Kidney epithelial cell (primary cell): ENCODE results near the gene ID3. TPM values are rescaled to one million over a fixed set of nuclear protein-coding genes. Genes with fewer than 3 reads are reported as not detected.

Experiments used
- DNase-seq: peaks from one replicate; pipeline ENCODE4 v3.0.0-alpha.2; 2010; ENCODE audit warnings: low read depth
- H3K27me3 ChIP-seq: 2 replicates; pipeline ENCODE4 v1.6.0; 2011; ENCODE audit warnings: low read length; ENCODE audit not compliant: control insufficient read depth, insufficient read depth
- H3K36me3 ChIP-seq: 2 replicates; pipeline ENCODE4 v1.5.1; 2011; ENCODE audit warnings: low read length; ENCODE audit not compliant: control insufficient read depth, insufficient read depth
- H3K4me3 ChIP-seq: 2 replicates; pipeline ENCODE4 v1.5.1; 2011; ENCODE audit warnings: low read depth, mild to moderate bottlenecking, control low read depth, low read length
- total RNA-seq: library from RNA; depleted of rRNA; stranded (reverse); fragments of >200 nt; gene quantifications from 2 replicates; pipeline ENCODE4 v1.2.3, GENCODE V29; 2015
- TF ChIP-seq, protein P1 (sequence below): IDR thresholded peaks from 2 replicates; pipeline ENCODE4 v1.5.1; 2011; ENCODE audit warnings: mild to moderate bottlenecking, moderate library complexity, low read length, control low read depth, inconsistent platforms; ENCODE audit not compliant: insufficient read depth, poor library complexity, severe bottlenecking

The ID3 gene
- total RNA-seq, 1 donor from 2014 or later: 77.5 TPM

DNA sequence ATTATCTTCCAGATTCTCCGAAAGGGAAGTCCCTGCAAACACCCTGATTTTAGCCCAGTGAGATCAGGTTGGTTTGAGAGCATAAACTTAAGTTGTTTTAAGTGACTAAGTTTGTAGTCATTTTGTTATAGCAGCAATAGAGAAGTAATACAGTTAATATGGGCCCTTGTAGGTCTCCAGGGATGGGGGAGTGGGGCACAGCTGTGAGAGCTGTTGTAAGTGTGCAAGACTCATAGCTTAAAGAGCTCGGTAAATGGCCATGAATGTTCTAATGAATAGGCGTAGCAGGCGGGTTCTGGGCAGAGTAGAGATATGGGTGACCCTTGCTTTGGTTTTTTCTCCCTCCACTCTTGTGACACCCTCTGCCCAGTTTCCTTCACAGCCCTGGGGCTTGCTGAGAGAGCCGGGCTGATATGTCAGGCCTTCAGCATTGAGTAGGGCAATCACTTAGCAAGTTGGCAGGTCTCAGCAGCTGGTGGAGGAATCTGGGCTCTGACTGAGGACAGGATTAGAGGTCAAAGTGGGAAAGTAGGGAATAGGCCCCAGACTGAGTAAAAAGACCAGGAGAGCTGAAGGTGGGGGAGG is 16.0 kb upstream of the ID3 start:
- Histone ChIP-seq H3K4me3 (no peak overlapping the region), H3K27me3 (no peaks in the 10 kb centered on the region), H3K36me3 (no peaks in the 10 kb centered on the region)
- DNase-seq: no peak
- TF ChIP-seq, protein P1, sequence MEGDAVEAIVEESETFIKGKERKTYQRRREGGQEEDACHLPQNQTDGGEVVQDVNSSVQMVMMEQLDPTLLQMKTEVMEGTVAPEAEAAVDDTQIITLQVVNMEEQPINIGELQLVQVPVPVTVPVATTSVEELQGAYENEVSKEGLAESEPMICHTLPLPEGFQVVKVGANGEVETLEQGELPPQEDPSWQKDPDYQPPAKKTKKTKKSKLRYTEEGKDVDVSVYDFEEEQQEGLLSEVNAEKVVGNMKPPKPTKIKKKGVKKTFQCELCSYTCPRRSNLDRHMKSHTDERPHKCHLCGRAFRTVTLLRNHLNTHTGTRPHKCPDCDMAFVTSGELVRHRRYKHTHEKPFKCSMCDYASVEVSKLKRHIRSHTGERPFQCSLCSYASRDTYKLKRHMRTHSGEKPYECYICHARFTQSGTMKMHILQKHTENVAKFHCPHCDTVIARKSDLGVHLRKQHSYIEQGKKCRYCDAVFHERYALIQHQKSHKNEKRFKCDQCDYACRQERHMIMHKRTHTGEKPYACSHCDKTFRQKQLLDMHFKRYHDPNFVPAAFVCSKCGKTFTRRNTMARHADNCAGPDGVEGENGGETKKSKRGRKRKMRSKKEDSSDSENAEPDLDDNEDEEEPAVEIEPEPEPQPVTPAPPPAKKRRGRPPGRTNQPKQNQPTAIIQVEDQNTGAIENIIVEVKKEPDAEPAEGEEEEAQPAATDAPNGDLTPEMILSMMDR: no peak

DNA sequence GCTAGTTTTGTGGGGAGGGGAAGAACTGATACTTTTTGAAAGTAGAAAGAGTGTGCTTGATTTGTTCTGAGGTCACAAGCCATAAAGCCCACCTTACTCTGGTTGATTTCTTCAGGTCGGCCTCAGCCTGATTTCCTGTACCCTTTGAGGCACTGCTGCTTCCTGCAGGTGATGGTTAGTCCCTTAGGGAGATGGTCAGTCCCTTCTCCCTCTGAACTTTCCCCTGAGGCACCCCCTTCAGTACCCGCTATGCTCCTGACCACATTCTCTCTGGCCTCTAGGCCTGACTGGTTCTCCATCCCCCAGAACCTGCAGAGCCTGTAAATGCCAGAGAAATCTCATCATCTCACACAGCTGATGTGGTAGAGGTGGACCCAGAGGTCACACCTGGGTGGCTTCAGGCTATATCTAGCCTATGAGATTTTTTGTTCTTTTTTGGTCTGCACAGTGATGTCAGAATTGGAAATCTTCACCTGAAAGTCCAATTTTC is 15.0 kb upstream of the ID3 start:
- Histone ChIP-seq H3K36me3 (no peaks in the 10 kb centered on the region), H3K27me3 (no peaks in the 10 kb centered on the region), H3K4me3 (no peak overlapping the region)
- no peak for DNase-seq
- TF ChIP-seq, protein P1: no peak

DNA sequence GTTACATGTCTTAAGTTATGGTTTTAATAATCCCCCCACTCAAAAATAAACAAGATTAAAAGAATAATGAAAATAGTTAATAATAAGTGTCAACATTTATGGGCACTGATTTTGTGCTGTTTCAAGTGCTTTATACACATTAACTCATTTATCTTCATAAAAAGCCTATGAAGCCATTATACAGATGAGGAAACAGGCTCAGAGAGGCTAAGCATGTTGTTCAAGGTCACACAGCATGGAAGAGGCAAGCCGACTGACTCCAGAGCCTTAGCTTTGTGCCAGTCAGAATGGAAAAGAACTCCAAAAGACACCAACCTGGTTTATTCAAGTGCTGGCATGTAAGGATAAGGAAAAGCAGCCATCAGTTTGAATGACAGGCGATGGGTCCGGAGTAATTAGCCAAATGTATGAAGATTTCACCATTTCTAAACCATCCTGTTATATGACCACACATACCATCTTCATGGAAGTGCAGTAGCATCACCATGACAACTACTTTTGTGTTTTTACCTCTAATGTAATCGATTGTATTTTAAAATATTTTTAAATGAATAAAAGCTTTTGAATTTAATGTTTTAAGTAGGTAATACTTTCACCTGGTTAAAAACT is 14.4 kb upstream of the ID3 start:
- Histone ChIP-seq H3K27me3 (no peaks in the 10 kb centered on the region), H3K4me3 (no peak overlapping the region), H3K36me3 (no peaks in the 10 kb centered on the region)
- TF ChIP-seq, protein P1: no peak
- DNase-seq: no peak

DNA sequence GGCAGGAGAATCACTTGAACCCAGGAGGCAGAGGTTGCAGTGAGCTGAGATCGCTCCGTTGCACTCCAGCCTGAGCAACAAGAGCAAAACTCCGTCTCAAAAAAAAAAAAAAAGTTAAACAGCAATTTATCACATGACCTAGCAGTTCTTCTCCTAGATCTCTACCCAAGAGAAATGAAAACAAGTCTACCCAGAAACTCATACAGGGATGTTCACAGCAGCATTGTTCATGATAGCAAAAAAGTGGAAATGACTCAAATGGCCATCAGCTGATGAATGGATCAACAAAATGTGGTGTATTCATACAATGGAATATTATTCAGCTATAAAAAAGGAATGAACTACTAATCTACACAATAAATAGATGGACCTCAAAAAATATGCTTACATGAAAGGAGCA is 12.2 kb upstream of the ID3 start:
- no peaks in the 10 kb centered on the region for H3K27me3 ChIP-seq
- TF ChIP-seq, protein P1: no peak
- no peaks in the 10 kb centered on the region for H3K36me3 ChIP-seq
- DNase-seq: no peak
- no peak overlapping the region for H3K4me3 ChIP-seq

DNA sequence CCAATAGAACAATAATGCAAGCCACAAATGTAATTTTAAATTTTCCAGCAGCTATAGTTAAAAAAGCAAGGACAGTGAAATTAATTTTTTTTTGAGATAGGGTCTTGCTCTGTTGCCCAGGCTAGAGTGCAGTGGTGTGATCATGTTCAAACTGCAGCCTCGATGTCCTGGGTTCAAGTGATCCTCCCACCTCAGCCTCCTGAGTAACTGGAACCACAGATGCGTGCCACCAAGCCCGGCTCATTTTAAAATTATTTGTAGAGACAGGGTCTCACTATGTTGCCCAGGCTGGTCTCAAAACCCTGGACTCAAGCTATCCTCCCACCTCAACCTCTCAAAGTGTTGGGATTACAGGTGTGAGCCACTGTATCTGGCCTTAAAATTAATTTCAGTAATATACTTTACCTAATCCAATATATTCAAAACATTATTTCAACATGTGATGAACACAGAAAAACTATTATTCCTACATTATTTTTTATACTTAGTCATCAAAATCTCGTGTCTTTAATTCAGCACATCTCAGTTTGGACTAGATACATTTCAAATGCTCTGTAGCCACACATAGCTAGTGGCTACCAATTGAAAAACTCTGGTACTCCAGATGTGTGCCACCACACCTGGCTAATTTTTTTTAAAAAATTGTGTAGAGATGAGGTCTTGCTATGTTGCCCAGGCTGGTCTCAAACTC is 10.8 kb upstream of the ID3 start:
- no peak for DNase-seq
- Histone ChIP-seq H3K36me3 (no peaks in the 10 kb centered on the region), H3K27me3 (no peaks in the 10 kb centered on the region), H3K4me3 (no peak overlapping the region)
- TF ChIP-seq, protein P1: no peak
